Measurements from ENCODE around the gene FAM83G.

FAM83G gene

GRCh38 chr17:18963126-18964017 lies 41.2 kb downstream of the FAM83G start:
- Histone ChIP-seq H3K4me3 (ENCODE audit: low read length) (no peak overlapping the region), H3K9me3 (ENCODE audit: control insufficient read depth, insufficient read depth, low read length) (no peaks in the 10 kb centered on the region), H3K9me2 (replicated peaks; ENCODE audit: control insufficient read depth, low read length) (no peaks in the 10 kb centered on the region), H3K27ac (ENCODE audit: low read depth, low read length) (no peak overlapping the region), H4K20me1 (ENCODE audit: control insufficient read depth, insufficient read depth, low read depth, low read length) (no peaks in the 10 kb centered on the region), H3K36me3 (ENCODE audit: control insufficient read depth, low read length) (no peaks in the 10 kb centered on the region), H3K27me3 (ENCODE audit: control insufficient read depth, low read length) (no peaks in the 10 kb centered on the region), H3K4me1 (ENCODE audit: control insufficient read depth, low read length) (peaks cover 10% of the 10 kb centered on the region), H3F3A (ENCODE audit: control insufficient read depth, insufficient read depth) (no peaks in the 10 kb centered on the region), H3K79me2 (ENCODE audit: control insufficient read depth, low read length) (no peaks in the 10 kb centered on the region), H3K4me2 (ENCODE audit: low read length) (no peak overlapping the region)
- TF ChIP-seq EZH2phosphoT487 (IDR thresholded peaks at IDR 0.05; ENCODE audit: borderline replicate concordance, low read length) (no peak), CTCF (IDR thresholded peaks at IDR 0.05; ENCODE audit: low read depth, low read length, poor library complexity, severe bottlenecking) (no peak)

GRCh38 chr17:18962494-18962815 lies 42.1 kb downstream of the FAM83G start:
- H3K9me2 ChIP-seq (replicated peaks; ENCODE audit: control insufficient read depth, low read length), result no peaks in the 10 kb centered on the region

GRCh38 chr17:18961634-18962493 lies 42.7 kb downstream of the FAM83G start:
- Histone ChIP-seq H3K9me2 (replicated peaks; ENCODE audit: control insufficient read depth, low read length) (no peaks in the 10 kb centered on the region), H3K4me3 (ENCODE audit: low read length) (no peak overlapping the region), H3K27me3 (ENCODE audit: control insufficient read depth, low read length) (no peaks in the 10 kb centered on the region), H3K4me1 (ENCODE audit: control insufficient read depth, low read length) (peaks cover 7% of the 10 kb centered on the region), H3K9me3 (ENCODE audit: control insufficient read depth, insufficient read depth, low read length) (no peaks in the 10 kb centered on the region), H3K79me2 (ENCODE audit: control insufficient read depth, low read length) (no peaks in the 10 kb centered on the region), H3K36me3 (ENCODE audit: control insufficient read depth, low read length) (no peaks in the 10 kb centered on the region), H3F3A (ENCODE audit: control insufficient read depth, insufficient read depth) (no peaks in the 10 kb centered on the region), H3K27ac (ENCODE audit: low read depth, low read length) (no peak overlapping the region), H3K4me2 (ENCODE audit: low read length) (no peak overlapping the region), H4K20me1 (ENCODE audit: control insufficient read depth, insufficient read depth, low read depth, low read length) (no peaks in the 10 kb centered on the region)
- TF ChIP-seq EZH2phosphoT487 (IDR thresholded peaks at IDR 0.05; ENCODE audit: borderline replicate concordance, low read length) (no peak), CTCF (IDR thresholded peaks at IDR 0.05; ENCODE audit: low read depth, low read length, poor library complexity, severe bottlenecking) (no peak)

More at GRCh38 chr17:18962494-18962815, 42.1 kb downstream of the FAM83G start:
- Histone ChIP-seq H4K20me1 (ENCODE audit: control insufficient read depth, insufficient read depth, low read depth, low read length) (no peaks in the 10 kb centered on the region), H3K4me2 (ENCODE audit: low read length) (no peak overlapping the region), H3K79me2 (ENCODE audit: control insufficient read depth, low read length) (no peaks in the 10 kb centered on the region), H3K27me3 (ENCODE audit: control insufficient read depth, low read length) (no peaks in the 10 kb centered on the region), H3K4me3 (ENCODE audit: low read length) (no peak overlapping the region), H3F3A (ENCODE audit: control insufficient read depth, insufficient read depth) (no peaks in the 10 kb centered on the region), H3K4me1 (ENCODE audit: control insufficient read depth, low read length) (peaks cover 7% of the 10 kb centered on the region), H3K9me3 (ENCODE audit: control insufficient read depth, insufficient read depth, low read length) (no peaks in the 10 kb centered on the region), H3K27ac (ENCODE audit: low read depth, low read length) (no peak overlapping the region), H3K36me3 (ENCODE audit: control insufficient read depth, low read length) (no peaks in the 10 kb centered on the region)
- no peak for TF ChIP-seq CTCF (IDR thresholded peaks at IDR 0.05; ENCODE audit: low read depth, low read length, poor library complexity, severe bottlenecking)
- no peak for TF ChIP-seq EZH2phosphoT487 (IDR thresholded peaks at IDR 0.05; ENCODE audit: borderline replicate concordance, low read length)

Measured in DOHH2 (cell line).